Measurements from ENCODE around the gene MOV10. TPM values are rescaled to one million over a fixed set of nuclear protein-coding genes. Genes with fewer than 3 reads are reported as not detected.

MOV10 gene
- total RNA-seq, 1 donor from 2014 or later = 5.3 TPM

GRCh38 chr1:112698366-112699310 lies 24.2 kb downstream of the MOV10 start:
- no peak for FAIRE-seq
- DNase-seq (ENCODE audit: low spot score in 2 of 2) = no peak

GRCh38 chr1:112699425-112700144 lies 25.1 kb downstream of the MOV10 start:
- no peak for FAIRE-seq
- DNase-seq (ENCODE audit: low spot score in 2 of 2) = no peak

- FAIRE-seq (no peak), DNase-seq (ENCODE audit: low spot score in 2 of 2) (peak; percentile 64 to 85)
These were observed 26.1 kb downstream of the MOV10 start for GRCh38 chr1:112700290-112701226.

GRCh38 chr1:112701227-112702066 lies 27.0 kb downstream of the MOV10 start:
- FAIRE-seq (no peak), DNase-seq (ENCODE audit: low spot score in 2 of 2) (no peak)

GRCh38 chr1:112702067-112702395 lies 27.6 kb downstream of the MOV10 start:
- DNase-seq (ENCODE audit: low spot score in 2 of 2) = no peak
- FAIRE-seq = no peak

- FAIRE-seq (no peak), DNase-seq (ENCODE audit: low spot score in 2 of 2) (no peak)
These were observed 28.2 kb downstream of the MOV10 start for GRCh38 chr1:112702420-112703261.

GRCh38 chr1:112703706-112704105 lies 29.2 kb downstream of the MOV10 start:
- DNase-seq (ENCODE audit: low spot score in 2 of 2) = no peak
- FAIRE-seq = no peak

GRCh38 chr1:112704391-112704933 lies 30.0 kb downstream of the MOV10 start:
- peak in 1 of 2 donors; percentile 83 for DNase-seq (ENCODE audit: low spot score in 2 of 2)
- no peak for FAIRE-seq

- FAIRE-seq (no peak), DNase-seq (ENCODE audit: low spot score in 2 of 2) (peak; percentile 63 to 72)
These were observed 30.6 kb downstream of the MOV10 start for GRCh38 chr1:112704934-112705627.

- peak; percentile 78 for DNase-seq (ENCODE audit: low spot score in 2 of 2)
- FAIRE-seq = no peak
These were observed 32.2 kb downstream of the MOV10 start, which contains the start of gene RHOC for GRCh38 chr1:112706505-112707220. Gene RHOC, minus strand, starts transcription at chr1:112707127. Its CDS starts 3,328 bp downstream, at chr1:112703799.

GRCh38 chr1:112707221-112708001 lies 33.0 kb downstream of the MOV10 start:
- DNase-seq (ENCODE audit: low spot score in 2 of 2) = peak; percentile 85 to 90
- FAIRE-seq = no peak

- DNase-seq (ENCODE audit: low spot score in 2 of 2) (no peak), FAIRE-seq (no peak)
These were observed 33.6 kb downstream of the MOV10 start for GRCh38 chr1:112708002-112708448.

GRCh38 chr1:112708489-112708888 lies 34.0 kb downstream of the MOV10 start:
- DNase-seq (ENCODE audit: low spot score in 2 of 2) (no peak), FAIRE-seq (no peak)

GRCh38 chr1:112710159-112710558 lies 35.7 kb downstream of the MOV10 start:
- no peak for FAIRE-seq
- DNase-seq (ENCODE audit: low spot score in 2 of 2) = no peak

GRCh38 chr1:112710586-112710985 lies 36.1 kb downstream of the MOV10 start:
- FAIRE-seq (no peak), DNase-seq (ENCODE audit: low spot score in 2 of 2) (no peak)

- no peak for DNase-seq (ENCODE audit: low spot score in 2 of 2)
- no peak for FAIRE-seq
These were observed 36.6 kb downstream of the MOV10 start for GRCh38 chr1:112711041-112711440.
